Dermis blood vessel endothelial cell (primary cell): ENCODE data around the gene RUNX1. TPM values are rescaled to one million over a fixed set of nuclear protein-coding genes. Genes with fewer than 3 reads are reported as not detected.
"Not testable (repeated sequence)": the region's sequence is repeated elsewhere in the genome, so short reads cannot be mapped to it uniquely, and the experiment has no call there.

Source experiments
- DNase-seq: peaks from one replicate; pipeline ENCODE4 v3.0.0; 2010
- total RNA-seq: library from RNA; depleted of rRNA; stranded (reverse); fragments of >200 nt; gene quantifications from 2 replicates; pipeline ENCODE4 v1.2.3, GENCODE V29; 2014

RUNX1 gene
- total RNA-seq, 1 donor from 2014 or later: 1.7 TPM

DNA sequence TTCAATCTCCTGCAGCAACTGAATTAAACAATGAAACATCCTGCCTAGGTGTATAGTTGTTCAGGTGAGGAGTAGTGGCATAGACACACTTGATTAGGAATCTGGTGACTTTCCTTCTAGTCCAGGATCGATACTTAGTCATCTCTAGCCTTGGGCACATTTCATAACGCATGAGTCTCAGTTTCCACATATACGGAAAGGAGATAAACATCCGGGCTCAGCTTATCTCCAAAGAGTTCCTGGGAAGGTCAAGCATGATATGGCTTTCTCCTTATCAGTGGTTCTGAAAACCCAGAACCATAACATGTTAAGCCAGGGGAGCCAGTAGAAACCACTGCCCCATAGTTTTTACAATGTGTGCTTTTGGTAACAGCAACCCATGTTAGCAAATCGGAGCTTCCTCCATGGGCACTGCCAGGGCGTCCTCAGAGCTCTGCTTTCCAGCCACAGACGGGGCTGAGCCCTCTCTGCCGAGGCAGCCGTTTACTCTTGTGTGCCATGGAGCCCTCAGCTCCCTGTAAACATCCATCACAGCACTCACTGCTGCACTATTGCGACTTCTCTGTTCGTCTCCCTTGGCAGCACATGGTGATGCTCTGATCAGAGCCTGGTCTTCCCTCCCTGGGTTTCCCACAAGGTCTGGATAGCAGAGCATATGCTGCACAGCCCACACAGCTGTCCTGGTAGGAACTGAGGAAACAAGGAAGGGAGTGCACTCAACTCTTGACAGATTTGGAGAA is 34.6 kb downstream of the RUNX1 start:
- DNase-seq: no peak

- DNase-seq: no peak
Measured at GRCh38 chr21:35011681-35012080, 37.4 kb downstream of the RUNX1 start.

GRCh38 chr21:35010447-35010846 is 38.7 kb downstream of the RUNX1 start:
- no peak for DNase-seq

GRCh38 chr21:35007348-35007747 is 41.8 kb downstream of the RUNX1 start:
- DNase-seq: no peak

DNA sequence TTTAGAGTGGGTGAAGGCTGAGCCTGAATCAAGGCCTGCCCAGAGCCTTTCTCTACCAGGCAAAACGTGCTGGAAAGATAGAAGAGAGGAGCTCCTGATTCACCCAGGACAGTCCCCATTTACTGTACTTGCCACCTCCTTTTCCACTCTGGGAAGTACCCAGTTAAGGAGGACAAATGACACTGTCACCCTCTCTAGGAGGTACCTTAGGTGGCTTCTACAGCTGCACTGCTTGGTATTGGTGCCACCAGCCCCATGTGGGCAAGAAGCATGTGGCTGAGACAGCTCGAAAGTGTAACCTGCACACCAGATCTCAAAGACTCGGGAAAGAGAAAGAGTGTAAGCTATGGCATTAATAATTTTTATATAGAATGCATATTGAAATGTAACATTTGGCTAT is 42.3 kb downstream of the RUNX1 start:
- no peak for DNase-seq

GRCh38 chr21:35006248-35006647 is 42.9 kb downstream of the RUNX1 start:
- DNase-seq: no peak

GRCh38 chr21:35005560-35006224 is 43.4 kb downstream of the RUNX1 start:
- no peak for DNase-seq

DNA sequence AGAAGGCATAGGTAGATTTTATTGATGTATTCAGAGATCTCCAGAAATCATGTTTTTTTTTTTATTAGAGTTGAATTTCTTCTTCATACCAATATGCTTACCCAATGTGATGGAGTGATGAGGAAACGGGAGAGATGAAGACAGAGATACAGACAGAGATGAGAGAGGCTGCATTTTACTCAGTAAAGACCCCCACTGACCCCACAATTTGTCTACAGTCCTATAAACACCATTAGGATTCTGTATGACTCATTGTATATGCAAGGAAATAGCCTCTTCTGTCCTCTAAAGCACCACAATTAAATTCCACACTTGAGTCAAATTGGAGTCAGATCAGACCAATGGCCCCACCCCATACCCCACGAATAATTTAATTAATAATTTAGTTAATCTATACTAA is 44.0 kb downstream of the RUNX1 start:
- no peak for DNase-seq

DNA sequence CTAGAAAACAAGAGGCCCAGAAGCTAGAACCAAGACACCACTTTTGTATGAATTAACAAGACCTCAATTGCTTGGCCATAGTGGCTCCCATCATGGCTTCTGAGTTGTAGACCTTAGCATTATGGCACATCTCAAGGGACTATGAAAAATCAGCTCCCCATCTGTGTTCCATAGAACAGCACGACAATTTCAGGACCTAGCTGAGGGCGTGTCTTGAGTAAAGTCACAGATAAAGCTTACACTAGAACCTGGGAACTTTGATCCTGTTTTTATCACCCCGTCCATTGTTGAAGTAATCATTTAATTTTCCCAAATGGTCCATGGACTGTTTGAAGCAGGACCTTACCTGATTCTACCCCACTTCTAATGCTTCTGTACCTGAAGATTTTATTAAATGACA is 44.8 kb downstream of the RUNX1 start:
- DNase-seq: no peak

DNA sequence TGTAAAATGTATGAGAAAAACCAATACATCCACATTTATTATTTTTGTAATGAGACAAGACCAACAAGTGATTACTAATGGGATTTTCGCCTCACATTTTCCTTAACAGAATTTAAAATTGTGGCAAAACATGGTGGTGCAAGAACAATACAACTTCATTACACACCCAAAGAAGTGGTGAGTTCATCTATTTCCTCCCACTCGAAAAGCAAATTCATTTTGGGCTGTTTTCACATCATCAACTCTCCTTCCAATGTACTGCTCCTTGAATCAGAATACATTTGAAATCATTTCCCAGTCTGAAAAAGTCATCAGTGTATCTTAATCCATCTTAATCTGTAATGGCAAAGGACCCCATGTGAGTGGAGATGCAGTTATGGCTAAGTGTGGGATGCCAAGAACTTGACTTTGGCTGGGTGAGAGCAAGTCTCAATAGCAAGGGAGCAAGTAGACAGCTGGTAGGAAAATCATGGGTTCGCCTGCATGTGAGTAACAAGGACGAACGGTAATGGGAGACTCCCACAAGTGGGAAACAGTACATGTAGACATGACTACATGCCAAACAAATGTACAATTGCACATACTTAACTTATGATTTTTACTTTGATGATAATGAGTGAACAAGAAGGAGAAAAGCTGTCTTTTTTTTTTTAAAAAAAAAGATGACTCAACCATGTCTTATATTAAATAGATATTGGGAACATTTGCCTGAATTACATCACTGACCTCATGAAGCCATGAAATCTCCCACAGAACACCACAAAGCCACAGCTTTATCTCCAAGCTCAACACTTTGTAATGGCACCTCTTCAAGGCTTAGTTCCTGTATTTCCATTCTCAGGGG is 46.0 kb downstream of the RUNX1 start:
- no peak for DNase-seq

- no peak for DNase-seq
Measured at GRCh38 chr21:34999397-34999941, 49.6 kb downstream of the RUNX1 start.

GRCh38 chr21:34998176-34998575 is 50.9 kb downstream of the RUNX1 start:
- no peak for DNase-seq

GRCh38 chr21:34997294-34997693 is 51.8 kb downstream of the RUNX1 start:
- DNase-seq: no peak

- no peak for DNase-seq
Measured at GRCh38 chr21:34996304-34997101, 52.6 kb downstream of the RUNX1 start.

- DNase-seq: no peak
Measured at GRCh38 chr21:34995979-34996303, 53.2 kb downstream of the RUNX1 start.

- no peak for DNase-seq
Measured at GRCh38 chr21:34994766-34995631, 54.1 kb downstream of the RUNX1 start.

GRCh38 chr21:34993521-34993921 is 55.6 kb downstream of the RUNX1 start:
- DNase-seq: not testable (repeated sequence)

DNA sequence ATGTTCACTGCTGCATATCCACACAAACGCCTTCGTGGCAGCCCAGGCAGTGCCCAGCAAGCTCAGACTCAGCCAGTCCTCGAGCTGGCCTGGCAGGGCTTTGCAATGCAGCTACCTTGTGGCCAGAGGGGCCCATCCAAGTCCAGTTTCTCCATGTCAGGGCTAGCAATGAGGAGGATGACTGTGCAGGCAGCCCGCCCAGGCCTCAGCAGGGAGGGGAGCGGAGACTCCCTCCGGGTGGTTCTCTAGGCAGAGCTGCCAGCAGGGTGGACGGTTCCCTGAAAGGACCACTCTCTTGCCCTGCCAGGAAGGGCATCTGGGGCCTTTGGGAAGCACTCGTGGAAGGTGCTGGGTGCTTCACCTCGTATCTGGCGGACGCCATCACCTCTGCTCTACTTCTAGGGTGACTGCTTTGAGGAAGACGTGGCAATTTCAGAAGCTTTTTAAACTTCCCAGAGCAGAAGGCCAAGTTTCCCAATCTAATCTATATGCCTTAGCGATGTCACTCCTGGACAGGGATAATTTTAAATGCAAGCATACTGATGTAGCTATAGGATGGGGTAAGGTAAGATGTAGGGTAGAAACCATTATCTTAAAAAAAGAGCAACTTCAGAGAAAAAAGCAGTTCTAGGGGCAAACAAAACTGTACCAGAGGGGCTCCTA is 56.2 kb downstream of the RUNX1 start:
- DNase-seq: no peak

DNA sequence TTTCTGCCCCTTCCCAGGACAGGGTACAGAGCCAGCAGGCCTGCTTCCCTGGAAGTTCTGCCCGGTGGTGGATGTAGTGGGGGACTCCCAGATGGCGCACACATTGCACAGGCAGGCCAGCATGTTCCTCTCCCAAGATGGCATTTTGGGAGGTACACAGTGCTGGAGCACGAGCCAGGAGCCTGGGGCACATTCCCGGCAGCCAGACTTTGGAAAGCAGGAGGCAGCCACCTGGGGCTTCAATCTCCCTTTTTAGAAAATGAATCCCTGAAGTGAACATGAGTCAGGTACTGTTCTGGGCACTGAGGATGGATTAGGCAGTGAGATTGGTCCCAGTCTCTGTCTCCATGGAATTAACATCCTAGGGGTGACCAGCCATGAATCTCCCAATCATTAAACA is 56.9 kb downstream of the RUNX1 start:
- no peak for DNase-seq

- DNase-seq: no peak
Measured at GRCh38 chr21:34991366-34991957, 57.6 kb downstream of the RUNX1 start.

- no peak for DNase-seq
Measured at GRCh38 chr21:34990842-34991241, 58.3 kb downstream of the RUNX1 start.
